ENCODE data around the gene STAP1. TPM values are rescaled to one million over a fixed set of nuclear protein-coding genes. Genes with fewer than 3 reads are reported as not detected.
"Not testable (repeated sequence)": the region's sequence is repeated elsewhere in the genome, so short reads cannot be mapped to it uniquely, and the experiment has no call there.

STAP1 gene
- total RNA-seq, 1 donor from 2014 or later, result not detected

- peak; percentile 74 for TF ChIP-seq CTCF (IDR thresholded peaks at IDR 0.05)
- no peak overlapping the region for H3K27ac Mint-ChIP-seq (ENCODE audit: unreplicated experiment)
- H3K36me3 Mint-ChIP-seq (ENCODE audit: low read depth), result no peaks in the 10 kb centered on the region
- no peak for DNase-seq (ENCODE audit: low spot score)
- H3K27me3 Mint-ChIP-seq (ENCODE audit: low read depth), result no peaks in the 10 kb centered on the region
- H3K4me3 Mint-ChIP-seq (ENCODE audit: unreplicated experiment), result no peak overlapping the region
- no peaks in the 10 kb centered on the region for H3K9me3 Mint-ChIP-seq (ENCODE audit: low read depth)
- H3K4me1 Mint-ChIP-seq (ENCODE audit: low read depth), result peaks cover 9% of the 10 kb centered on the region
Observed at GRCh38 chr4:67549123-67549522, 9.4 kb upstream of the STAP1 start.

GRCh38 chr4:67550451-67550850 lies 8.1 kb upstream of the STAP1 start:
- Mint-ChIP-seq H3K4me3 (ENCODE audit: unreplicated experiment) (no peak overlapping the region), H3K4me1 (ENCODE audit: low read depth) (peaks cover 4% of the 10 kb centered on the region), H3K27me3 (ENCODE audit: low read depth) (peaks cover 3% of the 10 kb centered on the region), H3K9me3 (ENCODE audit: low read depth) (no peaks in the 10 kb centered on the region), H3K27ac (ENCODE audit: unreplicated experiment) (no peak overlapping the region), H3K36me3 (ENCODE audit: low read depth) (no peaks in the 10 kb centered on the region)
- TF ChIP-seq CTCF (IDR thresholded peaks at IDR 0.05), result no peak
- DNase-seq (ENCODE audit: low spot score), result no peak

GRCh38 chr4:67550857-67551256 lies 7.7 kb upstream of the STAP1 start:
- DNase-seq (ENCODE audit: low spot score), result no peak
- H3K4me3 Mint-ChIP-seq (ENCODE audit: unreplicated experiment), result no peak overlapping the region
- peaks cover 3% of the 10 kb centered on the region for H3K27me3 Mint-ChIP-seq (ENCODE audit: low read depth)
- no peaks in the 10 kb centered on the region for H3K36me3 Mint-ChIP-seq (ENCODE audit: low read depth)
- TF ChIP-seq CTCF (IDR thresholded peaks at IDR 0.05), result no peak
- H3K4me1 Mint-ChIP-seq (ENCODE audit: low read depth), result peaks cover 4% of the 10 kb centered on the region
- H3K9me3 Mint-ChIP-seq (ENCODE audit: low read depth), result no peaks in the 10 kb centered on the region
- no peak overlapping the region for H3K27ac Mint-ChIP-seq (ENCODE audit: unreplicated experiment)

GRCh38 chr4:67552146-67552792 lies 6.3 kb upstream of the STAP1 start:
- H3K27ac Mint-ChIP-seq (ENCODE audit: unreplicated experiment); H3K4me3 Mint-ChIP-seq (ENCODE audit: unreplicated experiment); H3K36me3 Mint-ChIP-seq (ENCODE audit: low read depth); H3K9me3 Mint-ChIP-seq (ENCODE audit: low read depth); DNase-seq (ENCODE audit: low spot score); H3K27me3 Mint-ChIP-seq (ENCODE audit: low read depth); H3K4me1 Mint-ChIP-seq (ENCODE audit: low read depth): not testable (repeated sequence)

GRCh38 chr4:67554096-67554495 lies 4.4 kb upstream of the STAP1 start:
- Mint-ChIP-seq H3K27me3 (ENCODE audit: low read depth) (peaks cover 13% of the 10 kb centered on the region), H3K4me3 (ENCODE audit: unreplicated experiment) (no peak overlapping the region), H3K36me3 (ENCODE audit: low read depth) (no peaks in the 10 kb centered on the region), H3K27ac (ENCODE audit: unreplicated experiment) (no peak overlapping the region), H3K9me3 (ENCODE audit: low read depth) (no peaks in the 10 kb centered on the region), H3K4me1 (ENCODE audit: low read depth) (no peaks in the 10 kb centered on the region)
- DNase-seq (ENCODE audit: low spot score), result no peak
- no peak for TF ChIP-seq CTCF (IDR thresholded peaks at IDR 0.05)

- H3K36me3 Mint-ChIP-seq (ENCODE audit: low read depth), result no peaks in the 10 kb centered on the region
- DNase-seq (ENCODE audit: low spot score), result no peak
- H3K27me3 Mint-ChIP-seq (ENCODE audit: low read depth), result peaks cover 13% of the 10 kb centered on the region
Observed at GRCh38 chr4:67555447-67555846, 3.1 kb upstream of the STAP1 start.

More at GRCh38 chr4:67555447-67555846, 3.1 kb upstream of the STAP1 start:
- Mint-ChIP-seq H3K4me1 (ENCODE audit: low read depth) (no peaks in the 10 kb centered on the region), H3K27ac (ENCODE audit: unreplicated experiment) (no peak overlapping the region), H3K9me3 (ENCODE audit: low read depth) (no peaks in the 10 kb centered on the region), H3K4me3 (ENCODE audit: unreplicated experiment) (no peak overlapping the region)
- TF ChIP-seq CTCF (IDR thresholded peaks at IDR 0.05), result no peak
